CD8-positive, alpha-beta memory T cell (primary cell): ENCODE results near the gene NSMCE1. TPM values are rescaled to one million over a fixed set of nuclear protein-coding genes. Genes with fewer than 3 reads are reported as not detected.
A peak's percentile ranks its signal among the peaks of the same experiment; 100 is the strongest.
"Not testable (repeated sequence)": the region's sequence is repeated elsewhere in the genome, so short reads cannot be mapped to it uniquely, and the experiment has no call there.

Source experiments
- CTCF ChIA-PET: fragments of 350-600 bp; sonication (Branson Sonifier 250); formaldehyde crosslinking; loops from one replicate; lab custom pipeline; 2021; ENCODE audit warnings: antibody characterized with exemption; lab: Charles Lee
- POLR2A ChIA-PET: fragments of 350-600 bp; sonication (Branson Sonifier 250); formaldehyde crosslinking; loops from one replicate; lab custom pipeline; 2021; ENCODE audit warnings: antibody characterized with exemption; lab: Charles Lee
- DNase-seq, 5 donors: peaks; one replicate each; pipeline versions ENCODE4 v3.0.0 to v3.0.0-alpha.2; 2020 to 2022; ENCODE audit warnings: mixed read lengths in 1 of 5
- H3K27ac ChIP-seq: one replicate; pipeline ENCODE4 v1.7.0; 2013; ENCODE audit warnings: low read depth, mild to moderate bottlenecking, low read length, moderate library complexity
- H3K27me3 ChIP-seq: 2 replicates; pipeline ENCODE4 v1.7.0; 2013; ENCODE audit warnings: low read length, mild to moderate bottlenecking; ENCODE audit not compliant: insufficient read depth, poor library complexity, severe bottlenecking
- H3K36me3 ChIP-seq: 2 replicates; pipeline ENCODE4 v1.7.0; 2013; ENCODE audit warnings: mild to moderate bottlenecking, low read length, moderate library complexity; ENCODE audit not compliant: insufficient read depth
- H3K4me1 ChIP-seq: 2 replicates; pipeline ENCODE4 v1.7.0; 2013; ENCODE audit warnings: mild to moderate bottlenecking, low read length, moderate library complexity; ENCODE audit not compliant: insufficient read depth
- H3K4me3 ChIP-seq: 2 replicates; pipeline ENCODE4 v1.7.0; 2013; ENCODE audit warnings: mild to moderate bottlenecking, low read length
- H3K9me3 ChIP-seq: 2 replicates; pipeline ENCODE4 v1.7.0; 2013; ENCODE audit warnings: mild to moderate bottlenecking, low read length
- H3K27ac Mint-ChIP-seq, 8 donors: one replicate each; pipeline ENCODE4 v1.8.0; 2020 to 2021; ENCODE audit warnings: mixed read lengths in 8 of 8, mild to moderate bottlenecking in 6 of 8, inconsistent platforms in 3 of 8, moderate library complexity in 3 of 8
- H3K27me3 Mint-ChIP-seq, 2 donors: one replicate each; pipeline ENCODE4 v1.8.0; 2020 to 2021; ENCODE audit warnings: mixed read lengths in 2 of 2, mild to moderate bottlenecking in 1 of 2, moderate library complexity in 1 of 2
- H3K36me3 Mint-ChIP-seq, 3 donors: one replicate each; pipeline ENCODE4 v1.8.0; 2020 to 2021; ENCODE audit warnings: mixed read lengths in 3 of 3, inconsistent platforms in 1 of 3, mild to moderate bottlenecking in 1 of 3
- H3K4me1 Mint-ChIP-seq, 3 donors: one replicate each; pipeline ENCODE4 v1.8.0; 2020 to 2021; ENCODE audit warnings: mixed read lengths in 3 of 3, inconsistent platforms in 1 of 3, mild to moderate bottlenecking in 1 of 3
- H3K4me3 Mint-ChIP-seq, 7 donors: one replicate each; pipeline ENCODE4 v1.8.0; 2020 to 2021; ENCODE audit warnings: mixed read lengths in 7 of 7, mild to moderate bottlenecking in 6 of 7, moderate library complexity in 4 of 7, inconsistent platforms in 2 of 7
- H3K9me3 Mint-ChIP-seq, 5 donors: one replicate each; pipeline ENCODE4 v1.8.0; 2020 to 2022; ENCODE audit warnings: mixed read lengths in 5 of 5, mild to moderate bottlenecking in 3 of 5, moderate library complexity in 2 of 5, inconsistent platforms in 1 of 5
- polyA plus RNA-seq: library from polyadenylated mRNA; unstranded; fragments of 300-500 nt; fragmentation: Illumina TruSeq; gene quantifications from one replicate; pipeline ENCODE4 v1.2.3, GENCODE V29; 2021
- total RNA-seq, 2 experiments: library from RNA; stranded (reverse); gene quantifications; one replicate each; pipeline ENCODE4 v1.2.3, GENCODE V29; 2021

NSMCE1 gene
- total and polyA plus RNA-seq, 3 experiments from 2014 or later = 103 to 132 (median 114) TPM

- H3K4me1 ChIP-seq = peaks cover 27% of the 10 kb centered on the region
- H3K9me3 Mint-ChIP-seq, H3K9me3 ChIP-seq, H3K27me3 ChIP-seq, H3K36me3 ChIP-seq, H3K27ac Mint-ChIP-seq, H3K27me3 Mint-ChIP-seq, CTCF ChIA-PET, H3K27ac ChIP-seq, DNase-seq, POLR2A ChIA-PET, H3K4me3 ChIP-seq: not testable (repeated sequence)
- peak overlapping the region in 1 of 7 donors; percentile 6 for H3K4me3 Mint-ChIP-seq
- peaks cover 0 to 42% (median 0%) of the 10 kb centered on the region in 3 donors for H3K36me3 Mint-ChIP-seq
- peaks cover 24 to 36% (median 28%) of the 10 kb centered on the region in 3 donors for H3K4me1 Mint-ChIP-seq
Measured at GRCh38 chr16:27207121-27207520, 61.5 kb downstream of the NSMCE1 start.

GRCh38 chr16:27205423-27206065 lies 63.0 kb downstream of the NSMCE1 start:
- DNase-seq = no peak
- ChIA-PET POLR2A (interaction anchor here (1.6 kb wide), 1 partner anchor 36 kb away, joined by 4 read pairs; no protein-coding TSS in a partner anchor), CTCF (interaction anchor here (1.4 to 1.5 kb wide), 2 partner anchors 26 to 162 kb away, joined by 4 read pairs; no protein-coding TSS in a partner anchor)

GRCh38 chr16:27204312-27204915 lies 64.2 kb downstream of the NSMCE1 start:
- CTCF ChIA-PET = interaction anchor here (0.9 to 2.9 kb wide), 12 partner anchors 9 to 255 kb away, joined by 3 to 15 read pairs (median 4); no protein-coding TSS in a partner anchor

More at GRCh38 chr16:27205423-27206065, 63.0 kb downstream of the NSMCE1 start:
- Mint-ChIP-seq H3K9me3 (no peaks in the 10 kb centered on the region), H3K4me1 (peaks cover 34 to 44% (median 44%) of the 10 kb centered on the region in 3 donors), H3K36me3 (peaks cover 0 to 32% (median 0%) of the 10 kb centered on the region in 3 donors), H3K4me3 (peak overlapping the region in 1 of 7 donors; percentile 30), H3K27ac (peak overlapping the region in 2 of 8 donors; percentile 37 to 51), H3K27me3 (no peaks in the 10 kb centered on the region)
- Histone ChIP-seq H3K9me3 (no peaks in the 10 kb centered on the region), H3K4me1 (peaks cover 33% of the 10 kb centered on the region), H3K36me3 (no peaks in the 10 kb centered on the region), H3K27ac (no peak overlapping the region), H3K27me3 (no peaks in the 10 kb centered on the region), H3K4me3 (no peak overlapping the region)

GRCh38 chr16:27203507-27204311 lies 64.9 kb downstream of the NSMCE1 start, which contains the start of gene KDM8:
Gene KDM8, plus strand, starts transcription at chr16:27203526. Its CDS starts 6,598 bp downstream, at chr16:27210124.
- peak; percentile 99 to 100 (median 100) for DNase-seq
- POLR2A ChIA-PET = interaction anchor here (0.6 to 2.2 kb wide), 12 partner anchors 22 to 1944 kb away, joined by 3 to 18 read pairs (median 5); partner anchors contain the start of gene IL21R
- Histone ChIP-seq H3K4me3 (peak within 1 kb of the TSS; percentile 87), H3K9me3 (no peaks in the 10 kb centered on the region), H3K36me3 (no peaks in the 10 kb centered on the region), H3K27ac (peak within 1 kb of the TSS; percentile 86), H3K27me3 (no peaks in the 10 kb centered on the region), H3K4me1 (peaks cover 50% of the 10 kb centered on the region)
- H3K36me3 Mint-ChIP-seq = peaks cover 0 to 18% (median 0%) of the 10 kb centered on the region in 3 donors
- peaks cover 51 to 62% (median 62%) of the 10 kb centered on the region in 3 donors for H3K4me1 Mint-ChIP-seq
- H3K4me3 Mint-ChIP-seq = peak within 1 kb of the TSS; percentile 90 to 99 (median 95)
- H3K9me3 Mint-ChIP-seq = no peaks in the 10 kb centered on the region
- no peaks in the 10 kb centered on the region for H3K27me3 Mint-ChIP-seq
- CTCF ChIA-PET = interaction anchor here (0.9 to 2.9 kb wide), 14 partner anchors 8 to 255 kb away, joined by 3 to 15 read pairs (median 4); no protein-coding TSS in a partner anchor
- peak within 1 kb of the TSS; percentile 93 to 100 (median 99) for H3K27ac Mint-ChIP-seq

More at GRCh38 chr16:27204312-27204915, 64.2 kb downstream of the NSMCE1 start:
- POLR2A ChIA-PET = interaction anchor here (1.0 to 2.2 kb wide), 9 partner anchors 25 to 246 kb away, joined by 3 to 18 read pairs (median 4); partner anchors contain the start of gene IL21R
- Histone ChIP-seq H3K4me1 (peaks cover 43% of the 10 kb centered on the region), H3K9me3 (no peaks in the 10 kb centered on the region), H3K4me3 (peak overlapping the region; percentile 87), H3K36me3 (no peaks in the 10 kb centered on the region), H3K27me3 (no peaks in the 10 kb centered on the region), H3K27ac (peak overlapping the region; percentile 86)
- Mint-ChIP-seq H3K9me3 (no peaks in the 10 kb centered on the region), H3K27ac (peak overlapping the region; percentile 93 to 100 (median 99)), H3K27me3 (no peaks in the 10 kb centered on the region), H3K4me3 (peak overlapping the region; percentile 90 to 99 (median 95)), H3K36me3 (peaks cover 0 to 21% (median 0%) of the 10 kb centered on the region in 3 donors), H3K4me1 (peaks cover 44 to 55% (median 55%) of the 10 kb centered on the region in 3 donors)
- DNase-seq = no peak

- H3K9me3 Mint-ChIP-seq = no peaks in the 10 kb centered on the region
- peak overlapping the region; percentile 93 to 100 (median 99) for H3K27ac Mint-ChIP-seq
- peak in 3 of 5 donors; percentile 81 to 93 (median 84) for DNase-seq
- H3K4me3 Mint-ChIP-seq = peak overlapping the region; percentile 90 to 99 (median 95)
- ChIA-PET POLR2A (interaction anchor here (0.6 to 2.2 kb wide), 13 partner anchors 23 to 1943 kb away, joined by 3 to 18 read pairs (median 4); partner anchors contain the start of genes IL21R and NSMCE1), CTCF (interaction anchor here (1.0 to 2.9 kb wide), 8 partner anchors 13 to 256 kb away, joined by 3 to 15 read pairs (median 4); no protein-coding TSS in a partner anchor)
- Histone ChIP-seq H3K4me3 (peak overlapping the region; percentile 79), H3K27me3 (no peaks in the 10 kb centered on the region), H3K4me1 (peaks cover 54% of the 10 kb centered on the region), H3K36me3 (no peaks in the 10 kb centered on the region), H3K9me3 (no peaks in the 10 kb centered on the region), H3K27ac (peak overlapping the region; percentile 86)
- peaks cover 0 to 16% (median 0%) of the 10 kb centered on the region in 3 donors for H3K36me3 Mint-ChIP-seq
- no peaks in the 10 kb centered on the region for H3K27me3 Mint-ChIP-seq
- H3K4me1 Mint-ChIP-seq = peaks cover 58 to 69% (median 69%) of the 10 kb centered on the region in 3 donors
Measured at GRCh38 chr16:27202923-27203506, 65.6 kb downstream of the NSMCE1 start.

- Mint-ChIP-seq H3K27ac (peak overlapping the region; percentile 57 to 94 (median 90)), H3K36me3 (peaks cover 0 to 12% (median 0%) of the 10 kb centered on the region in 3 donors), H3K4me1 (peaks cover 74 to 88% (median 87%) of the 10 kb centered on the region in 3 donors), H3K4me3 (peak overlapping the region in 6 of 7 donors; percentile 44 to 77 (median 73))
- H3K36me3 ChIP-seq, H3K9me3 ChIP-seq, H3K27me3 Mint-ChIP-seq, DNase-seq, POLR2A ChIA-PET, H3K4me3 ChIP-seq, H3K27ac ChIP-seq, H3K9me3 Mint-ChIP-seq, CTCF ChIA-PET, H3K27me3 ChIP-seq: not testable (repeated sequence)
- H3K4me1 ChIP-seq = peaks cover 75% of the 10 kb centered on the region
Measured at GRCh38 chr16:27200914-27201313, 67.7 kb downstream of the NSMCE1 start.
